Mesenchymal stem cell (in vitro differentiated cells and primary cell): Measurements from ENCODE around the gene PPP6R2.

Source experiments
- DNase-seq: peaks from one replicate; pipeline ENCODE4 v3.0.0-alpha.2; 2013
- H2AFZ ChIP-seq: one replicate; pipeline ENCODE4 v1.6.1; 2013; ENCODE audit warnings: low read depth, mild to moderate bottlenecking, control low read depth, inconsistent platforms, low read length, moderate library complexity
- H2AK5ac ChIP-seq: 2 replicates; pipeline ENCODE4 v1.6.1; 2013; ENCODE audit warnings: low read length, moderate library complexity, mild to moderate bottlenecking, inconsistent platforms; ENCODE audit not compliant: severe bottlenecking
- H2BK120ac ChIP-seq: one replicate; pipeline ENCODE4 v1.6.1; 2013; ENCODE audit warnings: low read depth, mild to moderate bottlenecking, inconsistent platforms, low read length, moderate library complexity
- H2BK12ac ChIP-seq, 2 experiments: one replicate each; pipeline ENCODE4 v1.6.1; 2013; ENCODE audit warnings: inconsistent platforms in 2 of 2, low read length in 2 of 2, mild to moderate bottlenecking in 2 of 2, moderate library complexity in 2 of 2, control low read depth in 1 of 2
- H2BK15ac ChIP-seq: one replicate; pipeline ENCODE4 v1.6.1; 2013; ENCODE audit warnings: mild to moderate bottlenecking, low read depth, inconsistent platforms; ENCODE audit not compliant: poor library complexity, severe bottlenecking
- H2BK5ac ChIP-seq: 2 replicates; pipeline ENCODE4 v1.6.1; 2013; ENCODE audit warnings: low read depth, mild to moderate bottlenecking, low read length, control low read depth, inconsistent platforms; ENCODE audit not compliant: poor library complexity, severe bottlenecking
- H3K14ac ChIP-seq, 2 experiments: one replicate each; pipeline ENCODE4 v1.6.1; 2013; ENCODE audit warnings: inconsistent platforms in 2 of 2, low read length in 2 of 2, control low read depth in 1 of 2, mild to moderate bottlenecking in 1 of 2, moderate library complexity in 1 of 2
- H3K18ac ChIP-seq, 2 experiments: one replicate each; pipeline ENCODE4 v1.6.1; 2013; ENCODE audit warnings: inconsistent platforms in 2 of 2, low read length in 2 of 2, control low read depth in 1 of 2, low read depth in 1 of 2, mild to moderate bottlenecking in 1 of 2
- H3K23ac ChIP-seq, 2 experiments: one replicate each; pipeline ENCODE4 v1.6.1; 2013; ENCODE audit warnings: inconsistent platforms in 2 of 2, low read length in 2 of 2, mild to moderate bottlenecking in 2 of 2, moderate library complexity in 2 of 2, control low read depth in 1 of 2
- H3K27ac ChIP-seq: 2 replicates; pipeline ENCODE4 v1.5.1; 2013; ENCODE audit warnings: mild to moderate bottlenecking, moderate library complexity, low read length, control low read depth, inconsistent platforms; ENCODE audit not compliant: poor library complexity, severe bottlenecking
- H3K27me3 ChIP-seq, 2 experiments: 2 replicates each; pipeline versions ENCODE4 v1.6.1 to v1.7.0; 2013; ENCODE audit warnings: low read length in 2 of 2, mild to moderate bottlenecking in 2 of 2, moderate library complexity in 2 of 2, control low read depth in 1 of 2, inconsistent platforms in 1 of 2; ENCODE audit not compliant: control insufficient read depth in 1 of 2, insufficient read depth in 1 of 2
- H3K36me3 ChIP-seq, 2 experiments: 2 replicates each; pipeline versions ENCODE4 v1.6.1 to v1.7.0; 2013; ENCODE audit warnings: low read length in 2 of 2, control low read depth in 1 of 2, inconsistent platforms in 1 of 2, low read depth in 1 of 2, mild to moderate bottlenecking in 1 of 2; ENCODE audit not compliant: insufficient read depth in 2 of 2, control insufficient read depth in 1 of 2
- H3K4ac ChIP-seq, 2 experiments: one replicate each; pipeline ENCODE4 v1.6.1; 2013; ENCODE audit warnings: inconsistent platforms in 2 of 2, low read length in 2 of 2, mild to moderate bottlenecking in 2 of 2, moderate library complexity in 2 of 2, control low read depth in 1 of 2, low read depth in 1 of 2
- H3K4me1 ChIP-seq: 2 replicates; pipeline ENCODE4 v1.6.1; 2013; ENCODE audit warnings: low read depth, low read length, control low read depth; ENCODE audit not compliant: control insufficient read depth, insufficient read depth
- H3K4me2 ChIP-seq: 2 replicates; pipeline ENCODE4 v1.6.1; 2013; ENCODE audit warnings: low read length, mild to moderate bottlenecking, inconsistent platforms; ENCODE audit not compliant: poor library complexity, severe bottlenecking
- H3K4me3 ChIP-seq, 2 experiments: 2 replicates each; pipeline versions ENCODE4 v1.5.1 to v1.7.0; 2013; ENCODE audit warnings: low read length in 2 of 2, mild to moderate bottlenecking in 2 of 2, control low read depth in 1 of 2, low read depth in 1 of 2; ENCODE audit not compliant: insufficient read depth in 1 of 2
- H3K79me1 ChIP-seq: replicated peaks from 2 replicates; pipeline ENCODE4 v1.6.1; 2013; ENCODE audit warnings: mild to moderate bottlenecking, control low read depth, low read length, inconsistent platforms; ENCODE audit not compliant: poor library complexity, severe bottlenecking
- H3K9ac ChIP-seq: 2 replicates; pipeline ENCODE4 v1.7.0; 2013; ENCODE audit warnings: mild to moderate bottlenecking, low read length, moderate library complexity
- H3K9me3 ChIP-seq: 2 replicates; pipeline ENCODE4 v1.7.0; 2013; ENCODE audit warnings: mild to moderate bottlenecking, low read length; ENCODE audit not compliant: control insufficient read depth
- H4K8ac ChIP-seq: one replicate; pipeline ENCODE4 v1.6.1; 2013; ENCODE audit warnings: inconsistent platforms, mild to moderate bottlenecking, low read length, moderate library complexity
- H4K91ac ChIP-seq: one replicate; pipeline ENCODE4 v1.6.1; 2013; ENCODE audit warnings: mild to moderate bottlenecking, low read length, inconsistent platforms
- WGBS: methylation state at CpG from one replicate; pipeline ENCODE4 v1.1.7; 2013; ENCODE audit warnings: mixed read lengths; 5-methylcytosine and 5-hydroxymethylcytosine counted together

PPP6R2 gene

GRCh38 chr22:50481045-50481439 is 137.9 kb downstream of the PPP6R2 start:
- Histone ChIP-seq H4K8ac (peak overlapping the region; percentile 82), H3K9me3 (no peaks in the 10 kb centered on the region), H3K4me3 (peak overlapping the region in 1 of 2 experiments; percentile 52), H2BK5ac (no peak overlapping the region), H2AFZ (peak overlapping the region; percentile 62), H3K18ac (peak overlapping the region; percentile 44 to 61), H3K27me3 (peaks cover 23 to 67% of the 10 kb centered on the region in 2 experiments), H3K4ac (peak overlapping the region in 1 of 2 experiments; percentile 66), H3K14ac (peak overlapping the region in 1 of 2 experiments; percentile 20), H2BK12ac (peak overlapping the region in 1 of 2 experiments; percentile 40), H2AK5ac (no peak overlapping the region), H3K4me2 (peak overlapping the region; percentile 44), H3K27ac (no peak overlapping the region), H2BK15ac (peak overlapping the region; percentile 98), H3K79me1 (no peaks in the 10 kb centered on the region), H2BK120ac (peak overlapping the region; percentile 15), H3K23ac (no peak overlapping the region), H4K91ac (peak overlapping the region; percentile 79), H3K9ac (no peak overlapping the region), H3K4me1 (peaks cover 30% of the 10 kb centered on the region), H3K36me3 (peaks cover 0 to 14% of the 10 kb centered on the region in 2 experiments)
- WGBS = 19% methylated on average over 27 of the region's 45 CpGs
- no peak for DNase-seq

GRCh38 chr22:50481440-50482106 is 138.4 kb downstream of the PPP6R2 start, which contains the start of gene ADM2:
TSS of gene ADM2 (plus strand) at chr22:50481543. CDS start at chr22:50481848, 305 bp downstream.
- H2BK15ac ChIP-seq = peak within 1 kb of the TSS; percentile 98
- H3K4me1 ChIP-seq = peaks cover 34% of the 10 kb centered on the region
- peak within 1 kb of the TSS in 1 of 2 experiments; percentile 80 for H3K14ac ChIP-seq
- H3K4ac ChIP-seq = peak within 1 kb of the TSS; percentile 62 to 80
- peak within 1 kb of the TSS; percentile 52 for H2BK120ac ChIP-seq
- no peak within 1 kb of the TSS for H3K27ac ChIP-seq
- peak within 1 kb of the TSS; percentile 67 to 88 for H3K18ac ChIP-seq
- H2BK12ac ChIP-seq = peak within 1 kb of the TSS in 1 of 2 experiments; percentile 67
- peaks cover 23 to 71% of the 10 kb centered on the region in 2 experiments for H3K27me3 ChIP-seq
- peak within 1 kb of the TSS; percentile 73 for H2AFZ ChIP-seq
- peak; percentile 38 for DNase-seq
- no peak within 1 kb of the TSS for H3K9ac ChIP-seq
- H3K4me3 ChIP-seq = peak within 1 kb of the TSS in 1 of 2 experiments; percentile 52
- peak within 1 kb of the TSS; percentile 82 for H4K8ac ChIP-seq
- no peak within 1 kb of the TSS for H2BK5ac ChIP-seq
- H3K79me1 ChIP-seq = no peaks in the 10 kb centered on the region
- H3K9me3 ChIP-seq = no peaks in the 10 kb centered on the region
- H4K91ac ChIP-seq = peak within 1 kb of the TSS; percentile 79
- H3K4me2 ChIP-seq = peak within 1 kb of the TSS; percentile 44
- peak within 1 kb of the TSS in 1 of 2 experiments; percentile 54 for H3K23ac ChIP-seq
- peaks cover 0 to 14% of the 10 kb centered on the region in 2 experiments for H3K36me3 ChIP-seq
- no peak within 1 kb of the TSS for H2AK5ac ChIP-seq
- WGBS = 3% methylated on average over 30 of the region's 70 CpGs

GRCh38 chr22:50482107-50483074 is 139.3 kb downstream of the PPP6R2 start:
- Histone ChIP-seq H2AFZ (no peak overlapping the region), H2BK15ac (peak overlapping the region; percentile 82), H3K79me1 (no peaks in the 10 kb centered on the region), H2AK5ac (no peak overlapping the region), H3K23ac (peak overlapping the region in 1 of 2 experiments; percentile 54), H2BK120ac (peak overlapping the region; percentile 52), H4K8ac (peak overlapping the region; percentile 61), H3K36me3 (peaks cover 0 to 14% of the 10 kb centered on the region in 2 experiments), H3K14ac (peak overlapping the region in 1 of 2 experiments; percentile 80), H3K9ac (no peak overlapping the region), H2BK12ac (peak overlapping the region; percentile 4 to 11), H4K91ac (peak overlapping the region; percentile 74), H3K27me3 (peaks cover 23 to 79% of the 10 kb centered on the region in 2 experiments), H3K27ac (no peak overlapping the region), H3K9me3 (no peaks in the 10 kb centered on the region), H3K4me3 (peak overlapping the region in 1 of 2 experiments; percentile 52), H3K4me2 (peak overlapping the region; percentile 44), H3K18ac (peak overlapping the region; percentile 67 to 88), H3K4me1 (peaks cover 42% of the 10 kb centered on the region), H3K4ac (peak overlapping the region; percentile 57 to 80), H2BK5ac (no peak overlapping the region)
- WGBS = 87% methylated on average over 35 of the region's 35 CpGs
- DNase-seq = no peak
